NCI-H1930 (cell line): ENCODE results near the gene CRTC2.
"Not testable (repeated sequence)": the region's sequence is repeated elsewhere in the genome, so short reads cannot be mapped to it uniquely, and the experiment has no call there.

Experiments used
- DNase-seq, 2 experiments: peaks; one replicate each; lab custom pipeline; 2025; lab: John Stamatoyannopoulos, UW

Gene CRTC2, protein sequence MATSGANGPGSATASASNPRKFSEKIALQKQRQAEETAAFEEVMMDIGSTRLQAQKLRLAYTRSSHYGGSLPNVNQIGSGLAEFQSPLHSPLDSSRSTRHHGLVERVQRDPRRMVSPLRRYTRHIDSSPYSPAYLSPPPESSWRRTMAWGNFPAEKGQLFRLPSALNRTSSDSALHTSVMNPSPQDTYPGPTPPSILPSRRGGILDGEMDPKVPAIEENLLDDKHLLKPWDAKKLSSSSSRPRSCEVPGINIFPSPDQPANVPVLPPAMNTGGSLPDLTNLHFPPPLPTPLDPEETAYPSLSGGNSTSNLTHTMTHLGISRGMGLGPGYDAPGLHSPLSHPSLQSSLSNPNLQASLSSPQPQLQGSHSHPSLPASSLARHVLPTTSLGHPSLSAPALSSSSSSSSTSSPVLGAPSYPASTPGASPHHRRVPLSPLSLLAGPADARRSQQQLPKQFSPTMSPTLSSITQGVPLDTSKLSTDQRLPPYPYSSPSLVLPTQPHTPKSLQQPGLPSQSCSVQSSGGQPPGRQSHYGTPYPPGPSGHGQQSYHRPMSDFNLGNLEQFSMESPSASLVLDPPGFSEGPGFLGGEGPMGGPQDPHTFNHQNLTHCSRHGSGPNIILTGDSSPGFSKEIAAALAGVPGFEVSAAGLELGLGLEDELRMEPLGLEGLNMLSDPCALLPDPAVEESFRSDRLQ

DNA sequence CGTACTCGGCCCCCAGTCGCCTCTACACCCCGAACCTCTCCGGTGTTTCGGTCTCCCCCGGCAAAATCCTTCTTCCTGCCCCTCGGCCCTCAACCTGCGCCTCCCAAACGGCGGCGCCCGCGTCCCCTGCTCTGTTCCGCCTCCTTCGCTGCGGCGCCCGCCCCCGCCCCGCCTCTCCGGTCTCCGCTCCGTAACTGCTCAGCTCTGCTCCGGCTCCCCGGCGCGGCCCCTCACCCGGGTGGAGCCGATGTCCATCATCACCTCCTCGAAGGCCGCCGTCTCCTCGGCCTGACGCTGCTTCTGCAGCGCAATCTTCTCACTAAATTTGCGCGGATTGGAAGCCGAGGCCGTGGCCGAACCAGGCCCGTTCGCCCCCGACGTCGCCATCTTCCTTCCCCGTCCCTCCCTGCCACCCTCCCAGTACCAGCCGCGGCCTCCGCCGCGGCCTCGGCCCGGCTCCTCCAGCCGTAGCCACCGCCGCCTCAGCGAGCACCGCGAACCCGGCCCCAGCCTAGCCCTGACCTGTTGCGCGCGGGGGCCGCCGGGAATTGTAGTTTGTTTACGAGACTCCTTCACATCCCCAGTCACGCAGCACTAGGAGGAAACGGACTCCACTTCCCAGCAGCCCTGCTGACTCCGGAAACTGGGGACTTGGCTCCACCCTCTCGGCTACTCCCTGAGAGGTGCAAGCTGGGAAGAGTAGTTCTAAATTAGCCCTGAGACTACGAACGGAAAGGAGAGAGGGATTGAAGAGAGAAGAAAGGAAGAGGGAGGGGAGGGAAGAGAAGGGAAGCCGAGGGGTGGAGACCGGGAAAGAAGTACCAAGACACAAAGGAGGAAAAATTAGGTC lies at the start of gene CRTC2:
Gene CRTC2 (minus strand): TSS at position 502 of the 850 bp plus-strand sequence. CDS start 115 bp downstream, at position 387.
- DNase-seq = peak; percentile 97 to 98

DNA sequence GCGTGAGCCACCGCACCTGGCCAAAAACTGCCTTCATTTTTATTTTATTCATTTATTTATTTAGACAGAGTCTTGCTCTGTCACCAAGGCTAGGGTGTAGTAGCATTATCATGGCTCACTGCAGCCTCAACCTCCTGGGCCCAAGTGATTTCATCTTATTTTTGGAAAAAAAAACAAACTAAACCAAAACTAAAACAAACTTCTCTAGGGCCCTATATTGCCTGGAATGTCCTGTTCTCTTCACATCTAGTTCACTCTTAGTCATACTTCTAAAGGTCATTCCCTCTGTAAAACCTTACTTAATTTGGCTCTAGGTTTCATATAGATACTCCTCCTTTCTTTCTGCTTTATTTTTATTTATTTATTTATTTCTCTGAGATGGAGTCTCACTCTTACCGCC lies 47.7 kb upstream of the CRTC2 start:
- no peak for DNase-seq

DNA sequence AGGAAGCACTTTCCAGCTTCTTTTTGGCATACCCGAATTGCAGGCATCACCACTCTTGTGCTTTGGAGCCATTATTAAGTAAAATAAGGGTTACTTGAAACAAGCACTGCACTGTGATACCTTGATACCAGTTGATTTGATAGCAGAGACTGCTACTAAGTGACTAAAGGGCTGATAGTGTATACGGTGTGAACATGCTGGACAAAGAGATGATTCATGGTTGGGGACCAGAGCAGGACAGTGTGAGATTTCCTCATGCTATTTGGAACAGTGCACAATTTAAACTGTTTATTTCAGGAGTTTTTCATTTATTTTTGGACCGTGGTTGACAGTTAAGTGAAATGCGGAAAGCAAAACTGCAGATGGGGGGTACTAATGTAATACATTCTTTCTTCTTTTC lies 42.0 kb upstream of the CRTC2 start:
- DNase-seq = no peak

DNA sequence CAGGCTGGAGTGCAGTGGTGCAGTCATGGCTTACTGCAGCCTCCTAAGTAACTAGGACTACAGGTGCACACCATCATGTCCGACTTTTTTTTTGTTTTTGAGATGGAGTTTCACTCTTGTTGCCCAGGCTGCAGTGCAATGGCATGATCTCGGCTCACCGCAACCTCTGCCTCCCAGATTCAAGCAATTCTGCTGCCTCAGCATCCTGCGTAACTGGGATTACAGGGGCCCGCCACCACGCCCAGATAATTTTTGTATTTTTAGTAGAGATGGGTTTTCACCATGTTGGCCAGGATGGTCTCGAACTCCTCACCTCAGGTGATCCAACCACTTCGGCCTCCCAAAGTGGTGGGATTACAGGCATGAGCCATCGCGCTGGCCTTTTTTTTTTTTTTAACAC lies 38.5 kb upstream of the CRTC2 start:
- DNase-seq = not testable (repeated sequence)

DNA sequence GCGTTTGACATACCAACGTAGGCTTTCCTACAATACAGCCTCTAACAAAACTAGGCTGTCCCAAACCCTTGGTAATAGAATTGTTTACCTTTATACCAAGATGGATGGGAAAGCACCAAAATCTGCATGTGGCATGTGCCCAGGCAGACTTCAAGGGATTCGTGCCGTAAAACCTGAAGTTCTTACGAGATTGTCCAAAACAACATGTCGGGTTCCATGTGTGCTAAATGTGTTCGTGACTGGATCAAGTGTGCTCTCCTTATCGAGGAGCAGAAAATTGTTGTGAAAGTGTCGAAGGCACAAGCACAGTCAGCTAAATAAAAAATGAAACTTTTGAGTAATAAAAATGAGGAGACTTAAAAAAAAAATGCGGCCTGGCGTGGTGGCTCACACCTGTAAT lies 37.2 kb upstream of the CRTC2 start:
- no peak for DNase-seq

DNA sequence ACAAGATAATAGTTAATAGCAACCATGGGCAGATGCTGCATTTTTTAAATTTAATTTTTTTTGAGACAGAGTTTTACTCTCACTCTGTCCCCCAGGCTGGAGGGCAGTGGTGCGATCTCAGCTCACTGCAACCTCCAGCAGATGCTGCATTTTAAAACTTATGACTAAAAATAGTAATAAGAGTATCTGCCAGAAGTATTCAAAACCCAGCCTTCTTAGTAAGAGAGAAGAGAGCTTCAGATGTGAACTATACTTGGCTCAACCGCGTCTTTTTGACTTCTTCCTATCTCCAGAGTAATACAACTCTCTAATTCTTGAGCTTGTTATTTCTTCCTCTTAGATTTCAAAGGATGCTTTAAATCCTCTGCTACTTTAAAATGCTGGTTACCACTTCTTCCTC lies 36.8 kb upstream of the CRTC2 start:
- DNase-seq = no peak

DNA sequence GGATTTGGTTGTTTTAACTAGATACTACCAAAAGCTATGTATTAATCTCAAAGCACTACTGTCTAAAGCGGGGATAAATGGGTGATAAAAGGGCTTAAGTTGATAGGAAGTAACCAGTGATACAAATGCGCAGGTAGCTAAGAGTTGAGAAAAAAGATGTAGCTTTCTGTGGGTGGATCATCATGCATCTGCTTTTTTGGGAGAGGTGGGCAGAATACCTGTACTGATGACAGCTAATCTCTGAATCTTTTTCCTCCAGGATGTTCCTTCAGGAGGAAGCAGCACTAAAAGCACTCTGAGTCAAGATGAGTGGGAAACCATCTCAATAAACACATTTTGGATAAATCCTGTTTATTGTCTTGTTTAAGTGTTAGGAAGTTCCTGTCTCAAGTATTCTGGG lies 33.4 kb upstream of the CRTC2 start:
- DNase-seq = no peak

DNA sequence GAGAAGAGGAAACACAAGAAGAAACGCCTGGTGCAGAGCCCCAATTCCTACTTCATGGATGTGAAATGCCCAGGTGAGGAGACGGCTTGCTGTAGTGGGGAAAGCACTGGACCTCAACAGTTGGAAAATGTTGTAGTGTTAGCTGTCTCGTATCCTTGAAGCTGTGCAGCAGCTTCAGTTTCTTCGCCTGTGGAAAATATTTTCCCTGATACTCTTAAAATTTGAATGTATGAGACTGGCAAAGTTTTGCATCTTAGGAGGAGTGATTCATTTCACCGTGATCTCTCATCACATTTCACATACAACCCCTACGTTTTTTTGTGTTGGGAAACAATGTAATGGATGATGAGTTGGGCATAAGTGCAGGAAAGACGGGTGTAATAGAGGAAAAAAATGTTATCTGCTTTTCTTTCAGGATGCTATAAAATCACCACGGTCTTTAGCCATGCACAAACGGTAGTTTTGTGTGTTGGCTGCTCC lies 32.8 kb upstream of the CRTC2 start:
- no peak for DNase-seq

DNA sequence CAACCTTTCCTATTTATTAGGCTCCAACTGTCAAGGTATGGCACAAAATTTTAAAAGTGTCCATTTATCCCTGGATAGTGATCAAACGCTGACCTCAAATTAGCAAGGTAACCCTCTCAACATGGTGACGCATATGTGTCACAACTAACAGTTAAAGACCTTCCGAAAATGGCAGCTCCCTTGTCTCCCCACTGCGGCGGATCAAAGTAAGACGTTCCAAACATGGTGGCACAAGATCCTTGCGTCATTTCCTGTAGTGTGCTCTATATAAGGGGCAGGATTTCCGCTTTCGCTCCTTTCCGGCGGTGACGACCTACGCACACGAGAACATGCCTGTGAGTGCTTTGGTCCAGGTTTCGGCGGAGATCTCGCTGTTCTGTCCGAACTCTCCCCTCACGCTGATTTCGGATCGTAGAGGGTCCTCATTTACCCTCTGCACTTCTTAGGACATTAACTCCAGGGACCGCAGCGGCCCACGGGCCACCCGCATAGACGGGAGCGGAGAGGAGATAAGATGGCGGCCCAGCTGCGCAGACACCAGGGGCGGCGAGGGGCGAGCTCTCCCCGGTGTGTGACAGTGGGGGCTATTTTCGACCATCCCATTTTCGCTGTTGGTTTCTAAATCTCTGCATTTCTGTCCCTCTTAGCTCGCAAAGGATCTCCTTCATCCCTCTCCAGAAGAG lies 32.2 kb upstream of the CRTC2 start, which contains the start of gene RPS27:
Gene RPS27 (plus strand): TSS at position 295 of the 683 bp plus-strand sequence. CDS start 35 bp downstream, at position 330.
- DNase-seq = peak; percentile 93 to 96

DNA sequence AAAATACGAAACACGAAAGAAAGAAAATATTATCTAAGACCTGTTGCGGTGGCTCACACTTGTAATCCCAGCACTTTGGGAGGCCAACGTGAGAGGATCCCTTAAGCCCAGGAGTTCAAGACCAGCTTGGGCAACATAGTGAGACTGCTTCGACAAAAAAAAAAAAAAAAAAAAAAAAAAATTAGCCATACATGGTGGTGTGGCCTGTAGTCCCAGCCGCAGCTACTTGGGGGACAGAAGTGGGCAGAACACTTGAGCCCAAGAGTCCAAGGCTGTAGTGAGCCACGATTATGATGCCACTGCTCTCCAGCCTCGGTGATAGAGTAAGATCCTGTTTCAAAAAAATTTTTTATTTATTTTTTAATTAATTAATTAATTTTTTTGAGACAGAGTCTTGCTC lies 29.2 kb upstream of the CRTC2 start:
- no peak for DNase-seq

DNA sequence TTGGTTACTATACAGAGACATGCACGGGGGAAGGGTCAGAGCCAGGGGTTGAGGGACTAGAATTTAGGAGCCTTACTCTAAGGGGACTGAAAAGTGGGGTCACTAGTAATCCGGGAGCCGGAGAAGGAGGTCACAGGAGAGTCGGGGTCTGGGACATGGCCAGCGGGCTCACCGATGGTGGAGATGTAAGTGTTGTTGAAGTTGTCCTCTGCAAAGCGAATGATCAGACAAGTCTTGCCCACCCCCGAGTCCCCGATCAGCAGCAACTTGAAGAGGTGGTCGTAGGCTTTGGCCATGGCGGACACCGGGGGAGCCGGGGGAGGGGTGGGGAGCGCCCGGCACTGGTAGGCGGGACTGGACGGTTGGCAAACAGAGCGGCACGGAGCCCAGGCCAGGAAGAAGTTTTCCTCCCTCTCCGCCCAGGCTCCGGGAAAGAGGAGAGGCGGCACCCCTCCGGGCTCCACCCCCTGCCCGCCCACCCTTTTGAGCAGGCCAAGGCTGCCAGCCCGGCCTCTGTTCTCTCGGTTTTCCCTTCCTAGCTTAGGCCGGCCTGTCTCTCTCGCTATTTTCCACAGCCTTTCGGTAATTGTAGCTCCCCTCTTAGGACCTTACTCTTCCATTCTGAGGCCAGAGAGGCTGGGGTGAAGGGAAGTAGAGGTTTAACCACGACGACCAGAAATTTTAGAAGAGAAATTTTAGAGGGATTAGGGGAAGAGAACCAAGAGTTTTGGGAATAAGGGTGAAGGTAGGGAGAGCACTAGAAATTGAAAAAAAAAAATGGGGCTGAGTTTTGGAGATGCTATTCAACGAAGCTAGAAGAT lies 27.7 kb upstream of the CRTC2 start, which contains the start of gene RAB13:
Gene RAB13 (minus strand): TSS at position 399 of the 821 bp plus-strand sequence. CDS start 103 bp downstream, at position 296.
- no peak for DNase-seq

DNA sequence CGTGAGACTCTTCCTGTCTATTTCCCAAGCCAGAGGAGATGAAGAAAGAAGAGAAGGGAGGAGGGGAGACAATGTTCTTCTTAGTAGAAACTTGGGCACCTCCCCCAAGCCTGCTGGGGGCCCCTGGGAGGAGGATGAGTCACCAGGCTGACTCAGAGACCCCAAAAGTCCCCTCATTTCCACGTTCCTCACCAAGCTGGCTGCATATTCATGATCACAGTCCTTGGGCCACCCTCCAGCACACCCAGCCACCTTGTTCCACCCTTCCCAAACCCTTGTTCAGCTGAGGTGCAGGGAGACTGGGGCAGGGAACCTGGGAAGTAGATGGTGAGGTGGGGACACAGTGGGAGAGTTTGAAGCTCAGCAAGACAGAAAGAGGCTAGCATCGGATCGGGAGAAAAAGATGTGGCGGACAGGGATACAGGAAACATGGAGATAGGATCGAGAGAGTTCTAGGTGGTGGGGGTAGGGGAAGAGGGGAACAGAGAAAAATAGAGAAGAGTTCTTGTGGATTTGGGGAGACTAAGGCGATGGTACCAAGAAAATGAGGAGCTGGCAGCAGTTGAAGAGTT lies 27.0 kb upstream of the CRTC2 start:
- DNase-seq = no peak

DNA sequence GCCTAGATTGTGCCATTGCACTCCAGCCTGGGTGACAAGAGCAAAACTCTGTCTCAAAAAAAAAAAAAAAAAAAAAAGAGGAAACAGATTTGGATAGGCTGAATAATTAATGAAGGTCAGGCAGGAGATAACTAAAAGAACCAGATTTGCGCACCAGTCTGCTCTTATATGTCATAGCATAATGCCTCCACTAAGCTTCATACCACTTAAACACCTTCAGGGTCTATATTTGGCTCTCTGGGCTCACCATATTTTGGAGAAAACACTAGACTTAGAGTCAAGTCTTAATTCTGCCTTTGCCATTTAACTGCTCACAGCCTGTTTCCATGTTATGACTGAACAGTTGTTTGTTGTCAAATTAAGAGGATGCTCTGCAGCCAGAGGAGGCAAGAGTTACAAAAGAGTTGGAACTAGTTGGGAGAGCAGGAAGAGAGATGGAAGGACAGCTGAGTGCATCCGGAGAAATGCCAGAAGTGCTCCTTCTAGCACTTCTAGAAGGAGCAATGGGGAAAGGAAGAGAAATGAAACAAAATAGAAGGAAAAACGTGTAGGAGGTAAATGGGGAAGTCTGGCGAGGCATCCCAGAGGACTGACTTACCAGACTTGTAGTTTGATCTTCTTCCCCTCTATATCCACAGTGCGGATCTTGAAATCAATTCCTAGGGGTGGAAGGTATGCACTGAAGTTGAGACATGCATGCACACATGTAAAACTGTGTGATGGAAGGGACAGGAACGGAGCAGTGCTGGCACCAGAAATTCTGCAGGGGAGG lies 25.9 kb upstream of the CRTC2 start:
- DNase-seq = no peak

DNA sequence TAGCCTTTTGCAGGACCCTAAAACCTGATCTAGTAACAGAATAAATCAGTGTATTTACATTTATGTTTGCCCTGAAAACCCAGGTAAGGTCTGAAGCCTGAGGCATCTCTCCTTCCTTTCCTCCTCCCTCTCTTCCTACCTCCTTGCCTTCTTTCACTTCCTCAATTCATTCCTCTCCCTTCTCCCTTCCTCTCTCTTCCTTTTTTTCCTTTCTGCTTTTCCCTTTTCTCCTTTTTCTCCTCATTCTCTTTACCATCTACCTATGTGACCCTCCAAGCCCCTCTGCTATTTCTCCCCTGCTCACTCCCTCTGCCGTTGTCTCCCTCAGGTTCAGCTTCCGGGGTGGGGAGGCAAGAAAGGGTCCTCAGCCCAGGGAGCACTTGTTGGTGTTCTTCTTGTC lies 23.3 kb upstream of the CRTC2 start:
- DNase-seq = not testable (repeated sequence)

DNA sequence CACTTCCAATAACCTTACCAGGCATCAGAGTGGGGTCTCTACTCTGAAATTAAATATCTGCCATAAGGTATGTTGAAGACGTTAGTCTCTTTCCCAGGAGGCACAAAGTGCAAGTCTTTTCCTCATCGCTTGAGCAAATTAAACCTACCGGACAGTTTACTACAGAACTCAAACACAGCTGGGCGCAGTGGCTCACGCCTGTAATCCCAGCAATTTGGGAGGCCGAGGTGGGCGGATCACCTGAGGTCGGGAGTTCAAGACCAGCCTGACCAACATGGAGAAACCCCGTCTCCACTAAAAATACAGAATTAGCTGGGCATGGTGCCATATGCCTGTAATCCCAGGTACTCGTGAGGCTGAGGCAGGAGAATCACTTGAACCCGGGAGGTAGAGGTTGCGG lies 20.7 kb upstream of the CRTC2 start:
- not testable (repeated sequence) for DNase-seq

DNA sequence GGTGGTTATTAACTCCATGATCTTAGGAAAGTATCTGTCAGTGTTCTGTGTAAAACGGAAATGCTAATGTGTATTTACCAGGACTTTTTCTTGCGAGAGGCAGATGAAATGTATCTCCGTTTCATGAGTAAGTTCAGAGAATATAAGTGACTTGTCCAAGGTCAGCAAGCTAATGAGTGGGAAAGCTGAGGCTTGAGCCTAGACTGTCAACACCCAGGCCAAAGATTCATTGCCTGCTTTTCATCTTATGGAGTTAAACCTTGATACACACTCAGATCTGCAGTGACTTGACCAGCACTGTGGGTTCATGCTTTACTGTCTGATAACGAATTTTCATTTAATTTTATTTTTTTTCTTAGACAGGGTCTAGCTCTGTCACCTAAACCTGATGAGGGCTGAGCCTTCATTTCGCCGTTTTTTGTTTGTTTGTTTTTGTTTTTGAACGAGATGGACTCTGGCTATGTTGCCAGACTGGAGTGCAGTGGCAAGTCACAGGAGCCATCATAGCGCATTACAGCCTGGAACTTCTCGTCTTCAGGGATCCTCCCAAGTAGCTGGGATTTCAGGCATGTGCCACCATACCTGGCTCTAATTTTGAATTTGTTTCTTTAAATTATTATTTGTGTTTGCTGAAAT lies 20.0 kb upstream of the CRTC2 start:
- DNase-seq = peak in 1 of 2 experiments; percentile 10

DNA sequence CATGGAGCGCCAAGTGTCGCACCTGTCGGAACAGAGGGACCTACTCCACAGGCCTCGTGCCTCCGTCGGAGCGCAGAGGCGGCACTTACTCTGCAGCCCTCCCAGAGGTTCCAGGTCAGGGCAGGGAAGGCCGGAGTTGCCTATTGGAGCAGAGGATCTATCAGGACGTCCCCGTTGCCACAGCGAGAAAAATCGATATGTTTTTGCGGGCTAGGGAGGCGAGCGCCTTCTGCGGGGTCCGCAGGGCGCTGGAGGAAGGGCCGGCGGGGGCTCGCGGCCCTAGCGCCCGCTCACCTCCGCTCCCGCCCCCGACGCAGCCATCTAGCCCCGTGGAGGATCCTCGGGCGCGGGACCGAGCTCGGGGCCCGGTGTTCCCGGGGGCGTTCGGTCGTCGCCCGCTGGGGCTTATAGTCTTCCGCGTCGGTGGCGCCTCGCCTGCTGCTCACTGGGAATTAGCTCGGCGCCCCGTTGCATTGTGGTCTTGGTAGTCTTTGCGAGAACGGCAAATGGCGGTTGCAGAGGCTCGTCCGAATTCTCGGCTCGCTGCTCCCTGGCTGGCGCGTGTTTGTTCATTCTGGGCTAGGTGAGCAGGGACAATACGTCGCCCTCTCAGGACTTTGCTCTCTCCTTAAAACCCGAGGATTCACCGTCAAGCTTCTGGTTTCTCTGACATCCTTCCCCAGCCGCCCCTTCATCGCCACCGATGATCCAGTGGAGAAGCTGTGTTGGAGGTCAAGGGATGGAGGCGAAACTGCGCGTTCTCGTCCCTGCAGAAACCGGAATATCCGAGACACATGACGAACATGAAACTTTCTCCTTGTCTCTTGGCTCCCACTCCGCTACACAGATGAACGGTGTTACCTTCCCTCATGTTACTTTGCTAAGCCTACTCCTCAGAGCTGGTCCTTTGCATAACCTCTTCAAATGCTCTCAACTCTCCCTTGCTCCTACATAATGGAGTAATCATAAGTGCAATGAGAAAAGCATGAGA lies 19.1 kb upstream of the CRTC2 start, which contains the start of gene JTB:
Gene JTB (minus strand): TSS at position 425 of the 991 bp plus-strand sequence. CDS start 422 bp downstream, at position 3.
- DNase-seq = peak; percentile 64 to 77
